Endothelial cell of umbilical vein (primary cell): ENCODE results near the gene SPAG5.

Source experiments
- MYC ChIP-seq: IDR thresholded peaks from one replicate; pipeline ENCODE4 v1.6.1; 2011; ENCODE audit warnings: mild to moderate bottlenecking, low read depth, low read length
- POLR2A ChIP-seq: IDR thresholded peaks from 2 replicates; pipeline ENCODE4 v1.6.1; 2012; ENCODE audit warnings: low read depth, mild to moderate bottlenecking, control low read depth, low read length

DNA sequence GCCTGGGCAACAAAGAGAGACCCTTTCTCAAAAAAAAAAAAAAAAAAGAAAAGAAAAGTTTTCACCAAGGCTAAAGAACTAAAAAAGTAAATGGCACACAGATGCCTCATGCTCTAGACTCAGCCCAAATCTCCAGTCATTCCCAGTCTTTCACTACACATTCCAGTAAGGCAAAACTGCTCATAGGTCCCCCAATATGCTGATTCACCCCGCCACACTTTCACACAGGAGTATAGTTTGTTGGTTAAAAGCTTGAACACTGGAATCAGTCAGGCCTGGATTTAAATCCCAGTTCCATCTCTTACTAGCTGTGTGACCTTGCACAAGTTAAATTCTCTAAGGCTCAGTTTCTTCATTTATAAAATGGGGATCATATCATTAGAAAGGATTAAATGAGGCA is 29.4 kb downstream of the SPAG5 start:
- TF ChIP-seq POLR2A, result no peak
- no peak for TF ChIP-seq MYC
